ENCODE data around the gene SH3GL3.

Gene SH3GL3, protein sequence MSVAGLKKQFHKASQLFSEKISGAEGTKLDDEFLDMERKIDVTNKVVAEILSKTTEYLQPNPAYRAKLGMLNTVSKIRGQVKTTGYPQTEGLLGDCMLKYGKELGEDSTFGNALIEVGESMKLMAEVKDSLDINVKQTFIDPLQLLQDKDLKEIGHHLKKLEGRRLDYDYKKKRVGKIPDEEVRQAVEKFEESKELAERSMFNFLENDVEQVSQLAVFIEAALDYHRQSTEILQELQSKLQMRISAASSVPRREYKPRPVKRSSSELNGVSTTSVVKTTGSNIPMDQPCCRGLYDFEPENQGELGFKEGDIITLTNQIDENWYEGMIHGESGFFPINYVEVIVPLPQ

DNA sequence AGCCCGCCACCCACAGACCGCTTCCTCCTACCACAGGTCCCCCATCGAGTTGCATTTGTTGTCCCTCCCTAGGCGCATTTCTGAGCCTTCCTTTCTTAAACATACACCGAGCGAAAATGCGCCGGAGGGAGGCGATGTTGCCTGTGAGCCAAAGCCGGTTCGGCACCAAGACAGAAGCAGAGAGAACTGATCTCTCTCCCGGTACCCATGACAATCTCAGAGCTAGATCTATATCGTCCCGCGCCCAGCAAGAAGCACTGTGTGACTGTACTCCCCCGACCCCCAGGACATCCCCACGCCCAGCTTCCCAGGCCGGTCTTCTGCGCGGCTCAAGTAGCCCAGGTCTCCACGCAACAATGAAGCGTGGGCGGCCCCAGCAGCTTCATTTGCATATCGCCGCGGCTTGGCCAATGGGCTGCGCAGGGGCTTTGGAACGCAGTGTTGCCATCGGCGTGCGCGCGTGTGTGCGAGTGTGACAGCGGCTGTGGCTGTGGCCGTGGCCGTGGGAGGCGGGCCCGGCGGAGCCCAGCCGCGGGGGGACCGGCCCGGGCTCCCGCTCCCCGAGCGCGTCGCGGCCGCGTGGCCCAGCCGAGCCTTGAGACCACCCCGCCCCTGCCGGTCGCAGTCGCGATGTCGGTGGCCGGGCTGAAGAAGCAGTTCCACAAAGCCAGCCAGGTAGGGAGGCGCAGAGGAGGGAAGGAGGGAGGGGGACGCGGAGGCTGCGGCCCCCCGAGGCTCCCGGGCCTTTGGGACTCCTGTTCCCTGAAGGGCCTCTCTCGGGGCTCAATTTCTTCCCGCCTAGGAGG, at the start of gene SH3GL3:
Gene SH3GL3, plus strand, starts transcription at position 438 of the 806 bp plus-strand sequence. Its CDS starts 193 bp downstream, at position 631.
- H3K9me3 Mint-ChIP-seq (ENCODE audit: low read depth), result no peaks in the 10 kb centered on the region
- H3K4me1 Mint-ChIP-seq (ENCODE audit: low read depth), result peaks cover 13% of the 10 kb centered on the region
- no peaks in the 10 kb centered on the region for H3K36me3 Mint-ChIP-seq
- peaks cover 29% of the 10 kb centered on the region for H3K27me3 Mint-ChIP-seq
- H3K27ac Mint-ChIP-seq, result no peak within 1 kb of the TSS
- peak within 1 kb of the TSS; percentile 74 for H3K4me3 Mint-ChIP-seq

DNA sequence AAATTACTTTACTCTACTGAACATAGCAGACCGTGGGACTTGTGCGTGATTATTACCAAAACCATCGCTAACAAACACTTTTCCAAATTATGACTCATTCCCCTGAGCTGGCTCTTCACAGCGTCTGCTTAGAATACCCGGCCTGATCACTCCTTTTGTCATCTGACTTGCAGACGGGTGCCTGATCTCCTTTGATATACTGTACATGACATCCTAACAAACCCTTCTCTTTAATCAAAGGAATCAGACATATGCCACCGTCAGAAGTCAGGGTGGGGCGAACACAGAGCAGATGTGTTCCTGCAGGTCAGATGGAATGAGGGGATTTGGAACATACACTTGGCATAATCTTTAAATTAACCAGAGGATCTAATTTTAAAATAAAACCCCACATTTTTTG, 48.5 kb upstream of the SH3GL3 start:
- Mint-ChIP-seq H3K9me3 (ENCODE audit: low read depth) (no peaks in the 10 kb centered on the region), H3K4me3 (no peak overlapping the region), H3K27me3 (no peaks in the 10 kb centered on the region), H3K27ac (no peak overlapping the region), H3K4me1 (ENCODE audit: low read depth) (no peaks in the 10 kb centered on the region), H3K36me3 (no peaks in the 10 kb centered on the region)

DNA sequence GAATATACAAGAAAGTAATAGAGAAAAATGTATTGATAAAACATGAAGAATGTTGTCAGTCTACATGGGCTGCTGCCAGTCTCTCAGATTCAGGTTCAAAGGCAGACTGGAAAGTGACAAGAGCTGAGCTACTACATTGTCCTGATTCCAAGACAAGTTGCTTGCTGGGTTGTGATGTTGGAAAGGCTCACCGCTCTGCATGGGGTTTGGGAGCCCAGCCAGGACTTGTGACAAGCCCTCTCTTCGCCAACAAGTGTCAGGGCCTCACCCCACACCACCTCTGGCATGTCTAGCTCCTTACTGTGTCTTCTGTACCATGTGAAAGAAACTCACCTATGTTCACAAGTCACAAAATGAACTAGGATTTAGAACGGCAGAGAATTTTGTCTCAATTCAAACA, 43.0 kb upstream of the SH3GL3 start:
- no peaks in the 10 kb centered on the region for H3K36me3 Mint-ChIP-seq
- H3K27me3 Mint-ChIP-seq, result peaks cover 2% of the 10 kb centered on the region
- no peak overlapping the region for H3K4me3 Mint-ChIP-seq
- no peak overlapping the region for H3K27ac Mint-ChIP-seq
- no peaks in the 10 kb centered on the region for H3K9me3 Mint-ChIP-seq (ENCODE audit: low read depth)
- H3K4me1 Mint-ChIP-seq (ENCODE audit: low read depth), result no peaks in the 10 kb centered on the region

DNA sequence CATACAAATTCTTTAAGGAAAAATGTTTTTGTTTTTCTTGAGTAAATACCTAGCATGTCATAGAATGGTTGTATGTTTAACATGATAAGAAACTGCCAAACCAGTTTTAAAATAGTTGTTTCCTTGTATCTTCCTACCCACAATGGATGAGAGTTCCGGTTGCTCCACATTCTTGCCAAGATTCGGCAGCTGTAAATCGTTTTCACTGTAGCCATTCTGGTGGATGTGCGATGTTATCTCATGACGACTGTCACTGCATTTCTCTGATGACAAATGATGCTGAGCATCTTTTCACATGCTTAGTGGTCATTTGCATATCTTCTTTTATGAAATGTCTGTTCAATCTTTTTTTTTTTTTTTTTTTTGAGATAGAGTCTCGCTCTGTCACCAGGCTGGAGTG, 36.6 kb upstream of the SH3GL3 start:
- H3K4me1 Mint-ChIP-seq (ENCODE audit: low read depth), result no peaks in the 10 kb centered on the region
- H3K9me3 Mint-ChIP-seq (ENCODE audit: low read depth), result no peaks in the 10 kb centered on the region
- peaks cover 7% of the 10 kb centered on the region for H3K27me3 Mint-ChIP-seq
- H3K4me3 Mint-ChIP-seq, result no peak overlapping the region
- no peaks in the 10 kb centered on the region for H3K36me3 Mint-ChIP-seq
- H3K27ac Mint-ChIP-seq, result no peak overlapping the region

DNA sequence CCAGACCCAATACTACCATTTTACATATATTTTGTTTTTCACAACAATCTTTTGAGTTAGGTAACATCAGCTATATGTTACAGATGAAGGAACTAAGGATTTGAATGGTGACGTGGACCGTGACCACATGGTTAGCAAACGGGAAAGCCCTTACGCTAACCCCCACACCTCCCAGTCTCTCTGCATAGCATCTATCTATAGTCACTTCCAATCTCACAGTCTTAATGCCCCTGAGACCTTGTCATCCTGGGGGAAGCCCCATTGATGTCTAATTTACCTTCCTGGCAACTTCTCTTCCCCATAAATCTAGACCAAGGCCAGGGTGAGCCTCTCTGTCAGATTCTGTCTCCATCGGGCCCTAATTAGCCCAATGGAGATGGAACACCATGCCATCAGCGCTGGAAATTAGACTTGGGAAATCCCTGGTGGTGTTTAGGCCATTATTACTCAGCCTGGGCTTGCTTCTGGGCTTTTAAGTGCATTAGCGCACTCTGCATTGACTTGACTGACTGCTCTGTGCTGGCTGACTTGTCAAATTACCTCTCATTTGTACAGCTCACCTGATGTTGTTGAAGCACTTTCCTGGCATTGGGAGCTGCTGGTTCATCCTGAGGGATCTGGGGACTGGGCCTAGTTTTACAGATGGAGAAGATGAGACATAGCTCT, 34.0 kb upstream of the SH3GL3 start:
- H3K4me1 Mint-ChIP-seq (ENCODE audit: low read depth), result no peaks in the 10 kb centered on the region
- peaks cover 5% of the 10 kb centered on the region for H3K27me3 Mint-ChIP-seq
- H3K36me3 Mint-ChIP-seq, result no peaks in the 10 kb centered on the region
- no peaks in the 10 kb centered on the region for H3K9me3 Mint-ChIP-seq (ENCODE audit: low read depth)
- H3K27ac Mint-ChIP-seq, result no peak overlapping the region
- H3K4me3 Mint-ChIP-seq, result no peak overlapping the region

DNA sequence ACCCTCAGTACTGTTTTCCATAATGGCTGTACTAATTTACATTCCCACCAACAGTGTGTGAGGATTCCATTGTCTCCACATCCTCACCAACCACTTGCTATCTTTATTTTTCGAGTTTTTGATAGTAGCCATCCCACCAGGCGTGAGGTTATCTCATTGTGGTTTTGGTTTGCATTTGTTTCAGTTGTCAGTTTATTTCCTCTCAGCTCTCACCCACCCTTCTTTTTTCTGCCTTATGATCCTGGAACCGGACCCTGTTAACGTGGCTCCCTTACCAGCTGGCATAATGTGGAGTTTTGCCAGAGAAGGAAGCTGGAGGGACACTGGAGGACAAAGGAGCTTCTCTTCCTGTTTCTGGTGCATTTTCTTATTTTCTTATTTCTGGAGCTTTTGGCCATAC, 25.1 kb upstream of the SH3GL3 start:
- Mint-ChIP-seq H3K27me3 (peaks cover 25% of the 10 kb centered on the region), H3K27ac (no peak overlapping the region), H3K4me1 (ENCODE audit: low read depth) (no peaks in the 10 kb centered on the region), H3K36me3 (no peaks in the 10 kb centered on the region), H3K9me3 (ENCODE audit: low read depth) (no peaks in the 10 kb centered on the region), H3K4me3 (no peak overlapping the region)

DNA sequence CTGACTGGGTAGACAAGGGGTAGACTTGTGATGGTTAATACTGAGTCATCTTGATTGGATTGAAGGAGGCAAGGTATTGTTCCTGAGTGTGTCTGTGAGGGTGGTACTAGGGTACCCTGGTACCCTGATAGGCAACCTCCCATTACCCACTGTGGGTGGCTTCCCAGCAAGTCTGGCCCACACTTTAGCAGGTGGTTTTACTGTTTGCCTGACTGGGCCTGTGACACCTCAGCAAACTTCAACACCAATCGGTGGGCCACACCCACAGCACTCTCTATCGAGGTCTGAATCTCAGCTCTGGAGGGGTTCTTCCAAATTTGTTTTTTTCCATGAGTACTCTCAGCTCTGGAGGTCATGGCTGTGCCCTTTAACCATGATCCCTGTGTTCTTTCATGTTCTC, 24.6 kb upstream of the SH3GL3 start:
- no peak overlapping the region for H3K27ac Mint-ChIP-seq
- peaks cover 25% of the 10 kb centered on the region for H3K27me3 Mint-ChIP-seq

DNA sequence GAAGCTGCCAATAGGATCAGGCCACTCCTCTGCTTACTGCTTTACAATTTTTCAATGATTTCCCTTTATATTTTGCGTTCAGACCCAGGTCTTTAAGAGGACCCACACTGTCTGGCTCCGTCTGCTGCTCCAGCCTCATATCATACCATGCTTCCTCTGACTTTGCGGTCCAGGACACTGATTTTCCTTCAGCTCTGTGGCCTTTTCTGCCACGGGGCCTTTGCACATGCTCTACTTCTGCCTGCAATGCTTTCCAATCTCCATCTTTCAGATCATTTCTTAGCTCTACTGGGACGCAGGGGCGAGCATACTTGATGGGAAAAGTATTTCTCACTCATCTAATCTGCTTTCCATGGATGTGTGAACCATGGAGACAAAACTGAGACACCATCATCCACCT, 23.0 kb upstream of the SH3GL3 start:
- H3K4me1 Mint-ChIP-seq (ENCODE audit: low read depth), result no peaks in the 10 kb centered on the region
- H3K9me3 Mint-ChIP-seq (ENCODE audit: low read depth), result no peaks in the 10 kb centered on the region
- no peak overlapping the region for H3K4me3 Mint-ChIP-seq
- no peak overlapping the region for H3K27ac Mint-ChIP-seq
- H3K27me3 Mint-ChIP-seq, result peaks cover 25% of the 10 kb centered on the region
- no peaks in the 10 kb centered on the region for H3K36me3 Mint-ChIP-seq

More for the DNA sequence above, 24.6 kb upstream of the SH3GL3 start:
- H3K4me1 Mint-ChIP-seq (ENCODE audit: low read depth), result no peaks in the 10 kb centered on the region
- H3K9me3 Mint-ChIP-seq (ENCODE audit: low read depth), result no peaks in the 10 kb centered on the region
- no peak overlapping the region for H3K4me3 Mint-ChIP-seq
- no peaks in the 10 kb centered on the region for H3K36me3 Mint-ChIP-seq

DNA sequence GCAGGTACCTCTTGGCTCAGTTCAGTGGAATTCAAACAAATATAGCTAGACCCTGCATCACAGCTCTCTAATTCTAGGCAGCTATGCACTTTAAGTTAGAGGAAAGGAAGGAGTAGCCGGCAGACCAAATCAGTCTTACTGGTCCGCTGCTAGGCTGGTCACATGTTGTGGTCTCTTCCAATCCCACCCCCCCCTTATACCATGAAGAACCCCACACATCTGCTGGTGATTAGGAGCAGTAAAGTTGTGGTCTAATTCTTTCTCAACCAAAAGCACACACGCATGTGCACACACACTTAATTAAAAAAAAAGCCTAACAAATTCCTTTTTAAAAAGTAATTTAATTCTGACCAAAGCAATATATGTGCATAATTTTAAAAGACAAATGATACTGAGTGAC, 16.7 kb upstream of the SH3GL3 start:
- no peaks in the 10 kb centered on the region for H3K9me3 Mint-ChIP-seq (ENCODE audit: low read depth)
- no peak overlapping the region for H3K27ac Mint-ChIP-seq
- H3K4me3 Mint-ChIP-seq, result no peak overlapping the region

DNA sequence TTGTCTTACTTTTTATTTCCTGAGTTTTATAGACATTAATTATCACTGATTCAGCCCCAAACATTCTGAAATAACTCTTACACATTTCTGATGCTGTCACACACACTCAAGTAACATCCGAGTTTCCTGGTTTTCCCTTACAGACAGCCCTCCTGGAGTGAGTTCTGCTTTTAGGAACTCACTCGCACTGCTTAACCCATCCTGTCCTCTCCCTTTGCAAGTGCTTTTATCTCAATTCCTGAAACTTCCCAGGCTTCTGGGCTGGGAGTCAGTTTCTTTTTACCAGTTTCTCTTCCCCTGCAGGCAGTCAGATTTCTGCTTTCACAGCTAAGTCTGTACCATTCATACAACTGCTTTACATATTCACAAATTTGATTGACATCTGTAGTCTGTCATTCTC, 15.6 kb upstream of the SH3GL3 start:
- Mint-ChIP-seq H3K36me3 (no peaks in the 10 kb centered on the region), H3K4me3 (no peak overlapping the region), H3K9me3 (ENCODE audit: low read depth) (no peaks in the 10 kb centered on the region), H3K27me3 (peaks cover 4% of the 10 kb centered on the region), H3K27ac (no peak overlapping the region), H3K4me1 (ENCODE audit: low read depth) (no peaks in the 10 kb centered on the region)

More for the DNA sequence above, 16.7 kb upstream of the SH3GL3 start:
- Mint-ChIP-seq H3K27me3 (peaks cover 7% of the 10 kb centered on the region), H3K36me3 (no peaks in the 10 kb centered on the region), H3K4me1 (ENCODE audit: low read depth) (no peaks in the 10 kb centered on the region)

DNA sequence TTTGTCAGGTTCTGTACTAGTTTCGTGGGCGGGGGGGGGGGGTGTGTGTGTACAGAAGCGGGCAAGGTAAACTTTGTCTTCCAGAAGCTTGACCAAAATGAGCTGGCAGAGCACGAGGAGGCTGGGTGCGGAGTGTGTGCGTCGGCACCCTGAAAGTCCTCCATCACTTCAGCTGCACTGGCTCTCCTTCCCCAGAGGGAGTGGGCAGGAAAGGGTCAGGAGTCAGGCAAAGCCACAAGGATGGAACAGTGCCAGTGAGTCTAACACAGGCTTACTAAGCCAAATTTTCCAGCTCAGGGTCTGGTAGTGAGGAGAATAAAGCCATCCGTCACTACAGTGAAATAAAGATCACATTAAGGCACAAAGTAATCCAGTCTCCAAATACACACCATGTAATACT, 11.9 kb upstream of the SH3GL3 start:
- H3K4me1 Mint-ChIP-seq (ENCODE audit: low read depth), result peaks cover 2% of the 10 kb centered on the region
- H3K4me3 Mint-ChIP-seq, result no peak overlapping the region

DNA sequence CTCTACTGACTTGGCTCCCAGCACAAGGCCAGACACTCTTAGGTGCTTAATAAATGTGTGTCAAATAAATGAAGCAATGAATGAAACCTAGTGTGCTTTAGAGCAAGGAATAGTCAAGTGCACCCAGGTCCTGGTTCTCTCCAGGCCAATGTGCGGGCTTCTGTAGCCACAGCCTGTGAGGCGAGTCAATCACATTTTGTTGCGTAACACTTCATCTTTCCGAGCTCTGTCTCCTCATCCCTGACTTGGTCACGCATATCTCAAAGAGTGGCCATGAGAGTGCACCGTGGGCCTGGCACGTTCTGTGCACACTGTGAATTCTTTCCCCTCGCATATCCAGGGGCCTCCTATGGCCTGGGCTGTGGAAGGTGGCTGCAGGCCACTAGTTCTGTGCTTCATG, 11.4 kb upstream of the SH3GL3 start:
- Mint-ChIP-seq H3K9me3 (ENCODE audit: low read depth) (no peaks in the 10 kb centered on the region), H3K27ac (no peak overlapping the region), H3K27me3 (peaks cover 8% of the 10 kb centered on the region), H3K4me3 (no peak overlapping the region), H3K36me3 (no peaks in the 10 kb centered on the region), H3K4me1 (ENCODE audit: low read depth) (peaks cover 2% of the 10 kb centered on the region)

More for the DNA sequence above, 11.9 kb upstream of the SH3GL3 start:
- H3K27me3 Mint-ChIP-seq, result peaks cover 8% of the 10 kb centered on the region
- H3K36me3 Mint-ChIP-seq, result no peaks in the 10 kb centered on the region
- H3K9me3 Mint-ChIP-seq (ENCODE audit: low read depth), result no peaks in the 10 kb centered on the region
- H3K27ac Mint-ChIP-seq, result no peak overlapping the region

DNA sequence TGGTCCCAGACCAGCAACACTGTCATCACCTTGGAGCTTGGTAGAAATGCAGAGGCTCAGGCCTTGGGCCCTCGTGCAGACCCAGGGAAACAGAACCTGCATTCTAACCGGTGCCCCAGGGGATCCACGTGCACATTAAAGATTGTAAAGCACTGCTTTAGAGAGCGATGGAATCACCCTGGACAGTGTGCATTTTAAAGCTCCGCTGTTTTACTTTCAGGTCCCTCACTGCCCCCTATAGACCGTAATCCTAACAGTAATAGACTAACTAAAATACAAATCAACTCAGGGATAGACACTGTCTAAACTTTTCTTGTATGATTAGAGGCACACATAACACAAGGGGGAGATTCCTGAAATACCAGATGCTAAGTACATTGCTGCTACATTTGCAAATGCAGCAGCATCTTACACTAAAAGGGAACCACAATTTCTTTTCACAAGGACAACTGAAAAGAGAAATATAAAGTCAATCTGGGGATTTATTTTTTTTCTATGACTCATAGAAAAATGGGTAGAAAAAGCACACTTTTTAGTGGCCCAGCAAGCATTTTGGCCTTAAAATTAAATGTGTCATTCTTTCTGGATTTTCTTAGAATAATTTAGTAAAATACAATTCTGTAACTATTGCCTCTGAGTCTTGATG, 10.5 kb upstream of the SH3GL3 start:
- H3K4me1 Mint-ChIP-seq (ENCODE audit: low read depth), result peaks cover 2% of the 10 kb centered on the region
- H3K4me3 Mint-ChIP-seq, result no peak overlapping the region
- no peaks in the 10 kb centered on the region for H3K36me3 Mint-ChIP-seq
- no peaks in the 10 kb centered on the region for H3K9me3 Mint-ChIP-seq (ENCODE audit: low read depth)
- no peak overlapping the region for H3K27ac Mint-ChIP-seq
- H3K27me3 Mint-ChIP-seq, result peaks cover 8% of the 10 kb centered on the region

DNA sequence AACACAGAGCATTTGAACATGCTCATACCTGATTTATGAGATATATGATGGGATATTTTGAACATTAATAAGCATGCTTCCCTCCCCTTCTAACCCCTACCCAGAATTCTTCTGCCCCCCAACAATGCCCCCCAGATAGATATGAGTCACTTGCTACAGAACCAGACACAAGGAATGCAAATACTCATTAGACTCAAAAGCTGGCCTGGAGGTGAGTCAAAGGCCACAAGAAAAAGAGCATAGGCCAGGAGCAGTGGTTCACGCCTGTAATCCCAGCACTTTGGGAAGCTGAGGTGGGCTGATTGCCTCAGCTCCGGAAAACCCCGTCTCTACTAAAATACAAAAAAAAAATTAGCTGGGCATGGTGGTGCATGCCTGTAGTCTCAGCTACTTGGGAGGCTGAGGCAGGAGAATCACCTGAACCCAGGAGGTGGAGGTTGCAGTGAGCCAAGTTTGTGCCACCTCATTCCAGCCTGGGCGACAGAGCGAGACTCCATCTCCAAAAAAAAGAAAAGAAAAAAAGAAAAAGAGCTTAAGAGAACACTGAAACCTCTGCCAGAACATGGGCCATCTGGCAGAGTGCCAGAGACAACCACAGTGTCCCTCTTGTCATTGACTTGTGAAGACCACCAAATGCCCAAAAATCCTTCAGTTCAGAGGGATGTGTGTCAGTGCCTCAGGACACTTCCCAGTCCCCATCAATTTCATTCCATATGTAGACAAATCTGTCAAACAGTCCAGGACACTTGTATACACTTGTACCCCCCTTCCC, 3.9 kb upstream of the SH3GL3 start:
- H3K27ac Mint-ChIP-seq, result no peak overlapping the region
- H3K36me3 Mint-ChIP-seq, result no peaks in the 10 kb centered on the region
- peaks cover 13% of the 10 kb centered on the region for H3K4me1 Mint-ChIP-seq (ENCODE audit: low read depth)
- peaks cover 29% of the 10 kb centered on the region for H3K27me3 Mint-ChIP-seq
- no peaks in the 10 kb centered on the region for H3K9me3 Mint-ChIP-seq (ENCODE audit: low read depth)
- H3K4me3 Mint-ChIP-seq, result no peak overlapping the region
